GM23338 (cell line): Measurements from ENCODE around the gene GOSR1. TPM values are rescaled to one million over a fixed set of nuclear protein-coding genes. Genes with fewer than 3 reads are reported as not detected.

Experiments used
- ATAC-seq: fragments of 200-7000 bp; cut with Tn5 transposase; 3 replicates; pipeline ENCODE4 v1.9.1; 2020
- DNase-seq: peaks from one replicate; pipeline ENCODE4 v3.0.0-alpha.2; 2015; ENCODE audit warnings: low spot score
- H2AFZ ChIP-seq: fragments of 200-600 bp; sonication (generic); 2 replicates; pipeline ENCODE4 v1.8.0; 2016; ENCODE audit warnings: antibody characterized with exemption, mild to moderate bottlenecking, moderate library complexity
- H3F3A ChIP-seq: fragments of 200-600 bp; sonication (generic); replicated peaks from 2 replicates; pipeline ENCODE4 v1.8.0; 2017; ENCODE audit warnings: antibody characterized with exemption, mixed run types, low read depth
- H3K27ac ChIP-seq: fragments of 200-600 bp; sonication (generic); 2 replicates; pipeline ENCODE4 v1.6.1; 2016; ENCODE audit warnings: low read depth
- H3K27me3 ChIP-seq: fragments of 200-600 bp; sonication (generic); 2 replicates; pipeline ENCODE4 v1.8.0; 2016; ENCODE audit warnings: mild to moderate bottlenecking, mixed run types, moderate library complexity; ENCODE audit not compliant: insufficient read depth
- H3K36me3 ChIP-seq: fragments of 200-600 bp; sonication (generic); 2 replicates; pipeline ENCODE4 v1.8.0; 2016; ENCODE audit warnings: mild to moderate bottlenecking; ENCODE audit not compliant: insufficient read depth
- H3K4me1 ChIP-seq: fragments of 200-600 bp; sonication (generic); 2 replicates; pipeline ENCODE4 v1.8.0; 2016; ENCODE audit warnings: mild to moderate bottlenecking, moderate library complexity; ENCODE audit not compliant: insufficient read depth
- H3K4me2 ChIP-seq: fragments of 200-600 bp; sonication (generic); 2 replicates; pipeline ENCODE4 v1.7.1; 2017; ENCODE audit warnings: mixed run types
- H3K4me3 ChIP-seq: fragments of 200-600 bp; sonication (generic); 2 replicates; pipeline ENCODE4 v1.6.1; 2016; ENCODE audit warnings: mixed run types
- H3K79me2 ChIP-seq: fragments of 200-600 bp; sonication (generic); replicated peaks from 2 replicates; pipeline ENCODE4 v1.8.0; 2017; ENCODE audit warnings: mild to moderate bottlenecking; ENCODE audit not compliant: insufficient read depth
- H3K9me2 ChIP-seq: fragments of 200-600 bp; sonication (generic); 2 replicates; pipeline ENCODE4 v1.8.0; 2017; ENCODE audit not compliant: insufficient read depth
- H4K20me1 ChIP-seq: fragments of 200-600 bp; sonication (generic); replicated peaks from 2 replicates; pipeline ENCODE4 v1.8.0; 2017; ENCODE audit warnings: mild to moderate bottlenecking; ENCODE audit not compliant: insufficient read depth
- H3K27ac Mint-ChIP-seq: 2 replicates; pipeline ENCODE4 v1.8.0; 2020; ENCODE audit warnings: inconsistent platforms, mild to moderate bottlenecking, moderate library complexity, mixed read lengths
- H3K27me3 Mint-ChIP-seq: 3 replicates; pipeline ENCODE4 v1.8.0; 2022; ENCODE audit warnings: low read depth, mild to moderate bottlenecking, moderate library complexity, mixed read lengths, inconsistent platforms; ENCODE audit not compliant: insufficient read depth, poor library complexity
- H3K36me3 Mint-ChIP-seq: 3 replicates; pipeline ENCODE4 v1.8.0; 2021; ENCODE audit warnings: low read depth, mild to moderate bottlenecking, inconsistent platforms, moderate library complexity, mixed read lengths
- H3K4me1 Mint-ChIP-seq: 3 replicates; pipeline ENCODE4 v1.8.0; 2020; ENCODE audit warnings: mild to moderate bottlenecking, inconsistent platforms, mixed read lengths
- H3K4me3 Mint-ChIP-seq: 3 replicates; pipeline ENCODE4 v1.8.0; 2021; ENCODE audit warnings: moderate library complexity, mild to moderate bottlenecking, inconsistent platforms, mixed read lengths
- H3K9me3 Mint-ChIP-seq: 3 replicates; pipeline ENCODE4 v1.8.0; 2020; ENCODE audit warnings: moderate library complexity, mild to moderate bottlenecking, inconsistent platforms, mixed read lengths
- CREB1 ChIP-seq: fragments of 250-450 bp; sonication (Bioruptor Pico); IDR thresholded peaks from 2 replicates; pipeline ENCODE4 v1.5.0; 2020; ENCODE audit warnings: low read depth, mild to moderate bottlenecking, moderate library complexity
- CTCF ChIP-seq, 2 experiments: fragments of 200-600 bp in 1 of 2; sonication (generic) in 1 of 2; conservative IDR thresholded peaks; 2 replicates each; pipeline versions ENCODE4 v1.5.1 to v1.6.1; 2016 to 2017; ENCODE audit warnings: antibody characterized with exemption in 2 of 2, low read depth in 2 of 2, mild to moderate bottlenecking in 2 of 2, moderate library complexity in 1 of 2
- EZH2 ChIP-seq: fragments of 200-600 bp; sonication (generic); IDR thresholded peaks from one replicate; pipeline ENCODE4 v1.8.0; 2017; ENCODE audit warnings: antibody characterized with exemption, mild to moderate bottlenecking, low read depth; ENCODE audit not compliant: unreplicated experiment
- EZH2phosphoT487 ChIP-seq: fragments of 200-600 bp; sonication (generic); IDR thresholded peaks from one replicate; pipeline ENCODE4 v1.8.1; 2018; ENCODE audit warnings: antibody characterized with exemption; ENCODE audit not compliant: unreplicated experiment
- JUNB ChIP-seq: IDR thresholded peaks from one replicate; pipeline ENCODE4 v1.6.1; 2016; ENCODE audit warnings: antibody characterized with exemption; ENCODE audit not compliant: unreplicated experiment
- NANOG ChIP-seq: IDR thresholded peaks from 2 replicates; pipeline ENCODE4 v1.6.1; 2016; ENCODE audit warnings: antibody characterized with exemption, borderline replicate concordance
- POLR2AphosphoS5 ChIP-seq: IDR thresholded peaks from 2 replicates; pipeline ENCODE4 v1.6.1; 2016; ENCODE audit warnings: antibody characterized with exemption, low read depth
- REST ChIP-seq: IDR thresholded peaks from one replicate; pipeline ENCODE4 v1.6.1; 2018; ENCODE audit warnings: antibody characterized with exemption; ENCODE audit not compliant: unreplicated experiment
- STAT1 ChIP-seq: IDR thresholded peaks from one replicate; pipeline ENCODE4 v1.6.1; 2016; ENCODE audit warnings: antibody characterized with exemption; ENCODE audit not compliant: unreplicated experiment
- ZNF114 ChIP-seq: fragments of 250-450 bp; sonication (Bioruptor Pico); IDR thresholded peaks from 2 replicates; pipeline ENCODE4 v1.5.0; 2020; ENCODE audit warnings: mild to moderate bottlenecking, moderate library complexity
- ZNF331 ChIP-seq: fragments of 250-450 bp; sonication (Bioruptor Pico); IDR thresholded peaks from 2 replicates; pipeline ENCODE4 v1.5.0; 2020; ENCODE audit warnings: low read depth, mild to moderate bottlenecking, moderate library complexity
- polyA plus RNA-seq: library from polyadenylated mRNA; unstranded; fragments of >200 nt; fragmentation: Nextera tagmentation; extraction: Ambion mirVana; gene quantifications from 2 replicates; pipeline ENCODE4 v1.2.1, GENCODE V29; 2016
- total RNA-seq: library from RNA; depleted of rRNA; stranded (reverse); fragments of >200 nt; shearing (Covaris generic); gene quantifications from 2 replicates; pipeline ENCODE4 v1.2.3, GENCODE V29; 2014
- TF ChIP-seq, protein P1 (sequence below): IDR thresholded peaks from 2 replicates; pipeline ENCODE4 v1.6.1; 2016; ENCODE audit warnings: antibody characterized with exemption
- TF ChIP-seq, protein P2 (sequence below): fragments of 250-450 bp; sonication (Bioruptor Pico); IDR thresholded peaks from 2 replicates; pipeline ENCODE4 v1.5.0; 2020; ENCODE audit warnings: mild to moderate bottlenecking, moderate library complexity

GOSR1 gene
- total and polyA plus RNA-seq, 2 experiments from 2014 or later, result 33.4 to 74.1 TPM

DNA sequence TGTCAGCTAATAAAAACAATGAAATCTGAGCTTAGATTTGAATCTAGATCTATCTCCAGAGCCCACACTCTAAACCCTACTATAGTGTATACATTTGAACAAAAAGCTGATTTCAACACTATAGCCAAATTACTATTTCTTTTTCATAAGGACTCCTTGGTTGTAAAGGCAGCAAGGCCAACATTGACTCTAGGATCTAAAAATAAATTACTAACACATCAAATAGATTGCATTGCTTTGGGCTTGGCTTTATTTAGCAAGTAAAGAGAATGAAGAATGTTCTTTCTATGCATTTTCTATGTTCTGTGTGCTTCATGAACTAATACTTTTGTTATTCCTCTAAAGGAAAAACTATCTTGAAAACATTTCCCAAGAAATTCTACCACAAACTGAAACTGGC lies 5.3 kb downstream of the GOSR1 start:
- ATAC-seq (no peak), DNase-seq (no peak)
- Histone ChIP-seq H3F3A (0 out of 2 replicates have a peak, but pooled peaks cover 3% of the 10 kb centered on the region), H3K4me3 (no peak overlapping the region), H3K36me3 (peaks cover 34% of the 10 kb centered on the region; the same call in 1 of the 2 replicates), H3K27me3 (no peaks in the 10 kb centered on the region), H3K79me2 (peaks cover 25% of the 10 kb centered on the region), H3K4me1 (no peaks in the 10 kb centered on the region), H3K4me2 (no peak overlapping the region), H3K9me2 (no peaks in the 10 kb centered on the region), H4K20me1 (peaks cover 13% of the 10 kb centered on the region; the same call in 1 of the 2 replicates), H3K27ac (no peak overlapping the region), H2AFZ (no peak overlapping the region)
- Mint-ChIP-seq H3K36me3 (peaks cover 64% of the 10 kb centered on the region), H3K4me3 (no peak overlapping the region), H3K27ac (no peak overlapping the region), H3K27me3 (no peaks in the 10 kb centered on the region), H3K9me3 (no peaks in the 10 kb centered on the region), H3K4me1 (peaks cover 3% of the 10 kb centered on the region; the same call in 2 of the 3 replicates)
- TF ChIP-seq CREB1 (CRISPR knock-in tag) (no peak), ZNF331 (CRISPR knock-in tag) (no peak), POLR2AphosphoS5 (no peak), CTCF (conservative IDR thresholded peaks at IDR 0.05; ENCODE audit: low read depth in 2 of 2) (no peak), EZH2 (no peak), JUNB (no peak), EZH2phosphoT487 (no peak), NANOG (no peak), REST (no peak), STAT1 (no peak), ZNF114 (CRISPR knock-in tag) (no peak)
- TF ChIP-seq, protein P1, sequence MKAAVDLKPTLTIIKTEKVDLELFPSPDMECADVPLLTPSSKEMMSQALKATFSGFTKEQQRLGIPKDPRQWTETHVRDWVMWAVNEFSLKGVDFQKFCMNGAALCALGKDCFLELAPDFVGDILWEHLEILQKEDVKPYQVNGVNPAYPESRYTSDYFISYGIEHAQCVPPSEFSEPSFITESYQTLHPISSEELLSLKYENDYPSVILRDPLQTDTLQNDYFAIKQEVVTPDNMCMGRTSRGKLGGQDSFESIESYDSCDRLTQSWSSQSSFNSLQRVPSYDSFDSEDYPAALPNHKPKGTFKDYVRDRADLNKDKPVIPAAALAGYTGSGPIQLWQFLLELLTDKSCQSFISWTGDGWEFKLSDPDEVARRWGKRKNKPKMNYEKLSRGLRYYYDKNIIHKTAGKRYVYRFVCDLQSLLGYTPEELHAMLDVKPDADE, result no peak
- TF ChIP-seq, protein P2, sequence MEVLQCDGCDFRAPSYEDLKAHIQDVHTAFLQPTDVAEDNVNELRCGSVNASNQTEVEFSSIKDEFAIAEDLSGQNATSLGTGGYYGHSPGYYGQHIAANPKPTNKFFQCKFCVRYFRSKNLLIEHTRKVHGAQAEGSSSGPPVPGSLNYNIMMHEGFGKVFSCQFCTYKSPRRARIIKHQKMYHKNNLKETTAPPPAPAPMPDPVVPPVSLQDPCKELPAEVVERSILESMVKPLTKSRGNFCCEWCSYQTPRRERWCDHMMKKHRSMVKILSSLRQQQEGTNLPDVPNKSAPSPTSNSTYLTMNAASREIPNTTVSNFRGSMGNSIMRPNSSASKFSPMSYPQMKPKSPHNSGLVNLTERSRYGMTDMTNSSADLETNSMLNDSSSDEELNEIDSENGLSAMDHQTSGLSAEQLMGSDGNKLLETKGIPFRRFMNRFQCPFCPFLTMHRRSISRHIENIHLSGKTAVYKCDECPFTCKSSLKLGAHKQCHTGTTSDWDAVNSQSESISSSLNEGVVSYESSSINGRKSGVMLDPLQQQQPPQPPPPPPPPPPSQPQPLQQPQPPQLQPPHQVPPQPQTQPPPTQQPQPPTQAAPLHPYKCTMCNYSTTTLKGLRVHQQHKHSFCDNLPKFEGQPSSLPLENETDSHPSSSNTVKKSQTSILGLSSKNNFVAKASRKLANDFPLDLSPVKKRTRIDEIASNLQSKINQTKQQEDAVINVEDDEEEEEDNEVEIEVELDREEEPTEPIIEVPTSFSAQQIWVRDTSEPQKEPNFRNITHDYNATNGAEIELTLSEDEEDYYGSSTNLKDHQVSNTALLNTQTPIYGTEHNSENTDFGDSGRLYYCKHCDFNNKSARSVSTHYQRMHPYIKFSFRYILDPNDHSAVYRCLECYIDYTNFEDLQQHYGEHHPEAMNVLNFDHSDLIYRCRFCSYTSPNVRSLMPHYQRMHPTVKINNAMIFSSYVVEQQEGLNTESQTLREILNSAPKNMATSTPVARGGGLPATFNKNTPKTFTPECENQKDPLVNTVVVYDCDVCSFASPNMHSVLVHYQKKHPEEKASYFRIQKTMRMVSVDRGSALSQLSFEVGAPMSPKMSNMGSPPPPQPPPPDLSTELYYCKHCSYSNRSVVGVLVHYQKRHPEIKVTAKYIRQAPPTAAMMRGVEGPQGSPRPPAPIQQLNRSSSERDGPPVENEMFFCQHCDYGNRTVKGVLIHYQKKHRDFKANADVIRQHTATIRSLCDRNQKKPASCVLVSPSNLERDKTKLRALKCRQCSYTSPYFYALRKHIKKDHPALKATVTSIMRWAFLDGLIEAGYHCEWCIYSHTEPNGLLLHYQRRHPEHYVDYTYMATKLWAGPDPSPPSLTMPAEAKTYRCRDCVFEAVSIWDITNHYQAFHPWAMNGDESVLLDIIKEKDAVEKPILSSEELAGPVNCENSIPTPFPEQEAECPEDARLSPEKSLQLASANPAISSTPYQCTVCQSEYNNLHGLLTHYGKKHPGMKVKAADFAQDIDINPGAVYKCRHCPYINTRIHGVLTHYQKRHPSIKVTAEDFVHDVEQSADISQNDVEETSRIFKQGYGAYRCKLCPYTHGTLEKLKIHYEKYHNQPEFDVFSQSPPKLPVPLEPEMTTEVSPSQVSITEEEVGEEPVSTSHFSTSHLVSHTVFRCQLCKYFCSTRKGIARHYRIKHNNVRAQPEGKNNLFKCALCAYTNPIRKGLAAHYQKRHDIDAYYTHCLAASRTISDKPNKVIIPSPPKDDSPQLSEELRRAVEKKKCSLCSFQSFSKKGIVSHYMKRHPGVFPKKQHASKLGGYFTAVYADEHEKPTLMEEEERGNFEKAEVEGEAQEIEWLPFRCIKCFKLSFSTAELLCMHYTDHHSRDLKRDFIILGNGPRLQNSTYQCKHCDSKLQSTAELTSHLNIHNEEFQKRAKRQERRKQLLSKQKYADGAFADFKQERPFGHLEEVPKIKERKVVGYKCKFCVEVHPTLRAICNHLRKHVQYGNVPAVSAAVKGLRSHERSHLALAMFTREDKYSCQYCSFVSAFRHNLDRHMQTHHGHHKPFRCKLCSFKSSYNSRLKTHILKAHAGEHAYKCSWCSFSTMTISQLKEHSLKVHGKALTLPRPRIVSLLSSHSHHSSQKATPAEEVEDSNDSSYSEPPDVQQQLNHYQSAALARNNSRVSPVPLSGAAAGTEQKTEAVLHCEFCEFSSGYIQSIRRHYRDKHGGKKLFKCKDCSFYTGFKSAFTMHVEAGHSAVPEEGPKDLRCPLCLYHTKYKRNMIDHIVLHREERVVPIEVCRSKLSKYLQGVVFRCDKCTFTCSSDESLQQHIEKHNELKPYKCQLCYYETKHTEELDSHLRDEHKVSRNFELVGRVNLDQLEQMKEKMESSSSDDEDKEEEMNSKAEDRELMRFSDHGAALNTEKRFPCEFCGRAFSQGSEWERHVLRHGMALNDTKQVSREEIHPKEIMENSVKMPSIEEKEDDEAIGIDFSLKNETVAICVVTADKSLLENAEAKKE (CRISPR knock-in tag), result no peak
